PC-3 (cell line): ENCODE measurements around the gene PKP2.

Source experiments
- CTCF ChIP-seq: fragments of 300-600 bp; sonication (generic); conservative IDR thresholded peaks from 2 replicates; pipeline ENCODE4 v1.5.1; 2017; ENCODE audit warnings: antibody characterized with exemption, low read depth, mild to moderate bottlenecking, low read length
- EZH2 ChIP-seq: fragments of 300-600 bp; sonication (generic); IDR thresholded peaks from one replicate; pipeline ENCODE4 v1.6.1; 2017; ENCODE audit warnings: antibody characterized with exemption, mild to moderate bottlenecking, low read length; ENCODE audit not compliant: unreplicated experiment

- TF ChIP-seq CTCF (no peak), EZH2 (no peak)
These were observed 7.4 kb downstream of the PKP2 start for GRCh38 chr12:32889011-32889760.
